Motor neuron (in vitro differentiated cells): ENCODE data around the gene BANF1. TPM values are rescaled to one million over a fixed set of nuclear protein-coding genes. Genes with fewer than 3 reads are reported as not detected.

Experiments
- ATAC-seq, 8 experiments: fragments of 200-7000 bp; cut with Tn5 transposase; replicated peaks in 6 of 8; 2 replicates each; pipeline ENCODE4 v1.8.0; 2021; ENCODE audit warnings: mild to moderate bottlenecking in 8 of 8, moderate library complexity in 8 of 8
- H3K27ac ChIP-seq, 2 donors: fragments of 250-450 bp; sonication (Bioruptor Pico); 2 replicates each; pipeline ENCODE4 v1.9.0; 2021; ENCODE audit warnings: antibody characterized with exemption in 2 of 2, mild to moderate bottlenecking in 2 of 2, moderate library complexity in 1 of 2
- H3K4me1 ChIP-seq, 2 donors: fragments of 250-450 bp; sonication (Bioruptor Pico); replicated peaks in 1 of 2; 2 replicates each; pipeline ENCODE4 v1.6.1; 2021; ENCODE audit warnings: antibody characterized with exemption in 2 of 2, mild to moderate bottlenecking in 2 of 2, moderate library complexity in 1 of 2
- H3K4me3 ChIP-seq, 5 donors: fragments of 250-450 bp; sonication (Bioruptor Pico); 2 replicates each; pipeline ENCODE4 v1.9.0; 2021; ENCODE audit warnings: antibody characterized with exemption in 5 of 5, mild to moderate bottlenecking in 5 of 5, moderate library complexity in 4 of 5
- WGBS, 10 experiments: fragments of 450-650 bp; shearing (Covaris generic); methylation state at CpG; one replicate each; pipeline ENCODE4 v1.0.0; 2022; 5-methylcytosine and 5-hydroxymethylcytosine counted together
- in situ Hi-C, 9 experiments: fragments of 400-800 bp; cut with MboI; loops; one replicate each; pipeline ENCODE4 v1.15.0; 2021; ENCODE audit warnings: low sequenced_read_pairs in 9 of 9, low pct_unique_long_range_greater_than_20kb in 2 of 9; ENCODE audit not compliant: unreplicated experiment in 9 of 9
- total RNA-seq, 8 experiments: library from RNA; unstranded; fragments of 300-600 nt; gene quantifications; 2 replicates each; pipeline versions ENCODE4 v1.2.3 to v1.2.4, GENCODE V29; 2022

BANF1 gene
- 100 to 1,000 TPM in 2 of 8 experiments, 10 to 100 TPM in 6; 47.3 to 130 (median 74.7) TPM for total RNA-seq

GRCh38 chr11:66001942-66002647 lies at the start of gene BANF1, which contains the start of gene EIF1AD:
Gene BANF1, plus strand, starts transcription at chr11:66002503. Its CDS starts 748 bp downstream, at chr11:66003251.
Gene EIF1AD, minus strand, starts transcription at chr11:66002157. Its CDS starts 1,768 bp downstream, at chr11:66000389.
- peaks cover 8 to 10% of the 10 kb centered on the region in 2 donors for H3K4me1 ChIP-seq
- peak within 1 kb of the TSS; percentile 69 to 83 (median 75) for H3K4me3 ChIP-seq
- 0 to 3% (median 0%) methylated on average over 5 to 29 of the region's 55 CpGs; no CpG with 5 or more reads in 3 of the 10 experiments for WGBS, 10 experiments
- H3K27ac ChIP-seq: peak within 1 kb of the TSS; percentile 97 to 99
- ATAC-seq: peak; percentile 81 to 89 (median 85)
- in situ Hi-C loops: no loop called here

GRCh38 chr11:65953471-65953870 lies 48.8 kb upstream of the BANF1 start:
- H3K4me3 ChIP-seq: no peak overlapping the region
- ATAC-seq: no peak
- H3K27ac ChIP-seq: no peak overlapping the region
- 95% methylated on average over 4 to 8 of the region's 20 CpGs; no CpG with 5 or more reads in 8 of the 10 experiments for WGBS, 10 experiments
- in situ Hi-C loops: no loop called here
- no peaks in the 10 kb centered on the region for H3K4me1 ChIP-seq

GRCh38 chr11:65954771-65955170 lies 47.5 kb upstream of the BANF1 start:
- 36 to 100% (median 73%) methylated on average over 2 to 7 of the region's 8 CpGs; no CpG with 5 or more reads in 3 of the 10 experiments for WGBS, 10 experiments
- Histone ChIP-seq H3K4me3 (no peak overlapping the region), H3K27ac (no peak overlapping the region), H3K4me1 (no peaks in the 10 kb centered on the region)
- in situ Hi-C loops: no loop called here
- no peak for ATAC-seq

GRCh38 chr11:65958291-65958690 lies 44.0 kb upstream of the BANF1 start:
- ATAC-seq: no peak
- WGBS, 10 experiments: 0 to 80% (median 50%) methylated on average over 1 to 3 of the region's 4 CpGs; no CpG with 5 or more reads in 4 of the 10 experiments
- Histone ChIP-seq H3K4me1 (peaks cover 11 to 14% of the 10 kb centered on the region in 2 donors), H3K4me3 (no peak overlapping the region), H3K27ac (no peak overlapping the region)
- in situ Hi-C loops: no loop called here

- ATAC-seq: no peak
- no peak overlapping the region for H3K4me3 ChIP-seq
- in situ Hi-C loops: no loop called here
- H3K27ac ChIP-seq: no peak overlapping the region
- peaks cover 11 to 17% of the 10 kb centered on the region in 2 donors for H3K4me1 ChIP-seq
- WGBS, 10 experiments: 20 to 81% (median 65%) methylated on average over 1 to 3 of the region's 17 CpGs; no CpG with 5 or more reads in 4 of the 10 experiments
Measured at GRCh38 chr11:65958774-65959420, 43.4 kb upstream of the BANF1 start.

GRCh38 chr11:65960824-65961266 lies 41.5 kb upstream of the BANF1 start:
- ATAC-seq: peak in 2 of 8 experiments; percentile 4 to 11
- Histone ChIP-seq H3K27ac (peak overlapping the region; percentile 83 to 99), H3K4me3 (peak overlapping the region; percentile 85 to 99 (median 93)), H3K4me1 (peaks cover 11 to 17% of the 10 kb centered on the region in 2 donors)
- WGBS, 10 experiments: 0 to 90% (median 21%) methylated on average over 1 to 8 of the region's 16 CpGs; no CpG with 5 or more reads in 5 of the 10 experiments
- in situ Hi-C loops: no loop called here

- peak; percentile 90 to 97 (median 92) for ATAC-seq
- WGBS, 10 experiments: 0 to 60% (median 1%) methylated on average over 1 to 30 of the region's 97 CpGs; no CpG with 5 or more reads in 3 of the 10 experiments
- Histone ChIP-seq H3K27ac (peak within 1 kb of the TSS; percentile 94 to 99), H3K4me1 (peaks cover 11 to 17% of the 10 kb centered on the region in 2 donors), H3K4me3 (peak within 1 kb of the TSS; percentile 85 to 99 (median 93))
- in situ Hi-C loops: no loop called here
Measured at GRCh38 chr11:65961267-65962140, 40.8 kb upstream of the BANF1 start, which contains the start of gene SART1. Gene SART1, plus strand, starts transcription at chr11:65961734. Its CDS starts 47 bp downstream, at chr11:65961781.

- Histone ChIP-seq H3K27ac (peak overlapping the region; percentile 94 to 99), H3K4me3 (peak overlapping the region; percentile 85 to 99 (median 93)), H3K4me1 (peaks cover 11 to 17% of the 10 kb centered on the region in 2 donors)
- ATAC-seq: peak in 3 of 8 experiments; percentile 2 to 11 (median 5)
- in situ Hi-C loops: no loop called here
- WGBS, 10 experiments: 0 to 100% (median 9%) methylated on average over 1 to 8 of the region's 13 CpGs; no CpG with 5 or more reads in 3 of the 10 experiments
Measured at GRCh38 chr11:65962141-65962564, 40.1 kb upstream of the BANF1 start.

GRCh38 chr11:65964906-65965305 lies 37.4 kb upstream of the BANF1 start:
- Histone ChIP-seq H3K4me1 (peaks cover 11 to 17% of the 10 kb centered on the region in 2 donors), H3K4me3 (no peak overlapping the region), H3K27ac (no peak overlapping the region)
- WGBS, 10 experiments: 40 to 100% (median 60%) methylated on average over 1 to 2 of the region's 10 CpGs; no CpG with 5 or more reads in 7 of the 10 experiments
- in situ Hi-C loops: no loop called here
- no peak for ATAC-seq

GRCh38 chr11:65965986-65966762 lies 36.1 kb upstream of the BANF1 start:
- no peak for ATAC-seq
- H3K4me3 ChIP-seq: no peak overlapping the region
- no peak overlapping the region for H3K27ac ChIP-seq
- H3K4me1 ChIP-seq: peaks cover 8 to 14% of the 10 kb centered on the region in 2 donors
- WGBS, 10 experiments: 87 to 100% (median 93%) methylated on average over 1 to 14 of the region's 36 CpGs; no CpG with 5 or more reads in 5 of the 10 experiments
- in situ Hi-C loops: no loop called here

- H3K27ac ChIP-seq: no peak overlapping the region
- ATAC-seq: peak in 2 of 8 experiments; percentile 8 to 15
- H3K4me1 ChIP-seq: peaks cover 7 to 12% of the 10 kb centered on the region in 2 donors
- H3K4me3 ChIP-seq: no peak overlapping the region
- 75 to 100% (median 95%) methylated on average over 2 to 14 of the region's 30 CpGs; no CpG with 5 or more reads in 3 of the 10 experiments for WGBS, 10 experiments
- in situ Hi-C loops: no loop called here
Measured at GRCh38 chr11:65967329-65967934, 34.9 kb upstream of the BANF1 start.
